Measurements from ENCODE around the gene ODAD3. TPM values are rescaled to one million over a fixed set of nuclear protein-coding genes. Genes with fewer than 3 reads are reported as not detected.

Gene ODAD3
- total RNA-seq, 4 donors from 2014 or later, result 0.44 to 1.1 (median 0.94) TPM; not detected in 1

DNA sequence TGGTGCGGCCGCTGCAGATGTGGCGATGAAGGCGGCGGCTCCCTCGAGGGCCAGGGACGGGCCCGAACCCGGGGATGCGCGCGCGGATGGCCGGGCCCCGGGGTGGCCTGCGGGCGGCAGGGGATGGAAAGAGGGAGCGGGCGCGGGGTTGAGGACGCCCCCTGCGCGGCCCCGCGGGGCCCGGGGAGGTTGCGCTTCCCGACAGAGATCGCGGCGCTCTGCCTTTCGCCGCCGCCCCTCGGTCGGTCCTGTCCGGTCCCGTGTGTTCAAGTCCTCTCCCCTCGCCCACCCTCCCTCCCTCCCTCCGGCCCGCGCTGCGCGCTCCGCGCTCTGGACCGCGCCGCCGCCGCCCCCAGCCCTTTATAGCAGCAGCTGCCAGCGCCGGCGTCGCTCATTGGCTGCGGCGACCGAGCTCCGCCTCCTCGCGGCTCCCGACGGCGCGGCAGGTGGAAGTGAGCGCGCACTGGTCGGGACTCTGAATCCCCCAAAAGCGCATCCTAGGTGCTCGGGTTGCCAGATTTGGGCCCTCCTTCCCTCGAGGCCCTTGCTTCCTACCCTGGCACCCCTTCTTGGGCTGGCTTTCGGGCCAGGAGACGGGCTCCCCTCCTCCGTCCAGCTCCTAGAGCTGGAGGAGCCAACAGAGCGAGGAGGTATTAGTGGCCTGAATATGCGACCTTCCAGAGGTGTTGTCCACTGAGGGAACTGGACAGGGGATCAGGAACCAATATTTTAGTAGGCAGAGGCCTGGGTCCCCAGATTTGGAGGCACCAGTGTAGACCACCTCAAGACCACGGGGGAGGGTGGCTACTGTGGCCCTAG lies 46.0 kb upstream of the ODAD3 start, which contains the start of gene ELAVL3:
TSS of gene ELAVL3 (minus strand) at position 332 of the 819 bp plus-strand sequence. CDS start 438 bp downstream, outside the sequence.
- DNase-seq (ENCODE audit: low spot score in 2 of 2), result no peak
- no peak within 1 kb of the TSS for H3K4me3 ChIP-seq (ENCODE audit: low read depth, poor library complexity, severe bottlenecking)
- intact Hi-C loops (cut with DNase I; ENCODE audit: low total_unique reads), result loop anchor here (10.0 kb wide), 1 partner anchor 196 kb away; no protein-coding TSS in a partner anchor
- 10 to 20% methylated on average over 9 to 29 of the region's 77 CpGs for WGBS, 2 donors
- TF ChIP-seq, protein P1, sequence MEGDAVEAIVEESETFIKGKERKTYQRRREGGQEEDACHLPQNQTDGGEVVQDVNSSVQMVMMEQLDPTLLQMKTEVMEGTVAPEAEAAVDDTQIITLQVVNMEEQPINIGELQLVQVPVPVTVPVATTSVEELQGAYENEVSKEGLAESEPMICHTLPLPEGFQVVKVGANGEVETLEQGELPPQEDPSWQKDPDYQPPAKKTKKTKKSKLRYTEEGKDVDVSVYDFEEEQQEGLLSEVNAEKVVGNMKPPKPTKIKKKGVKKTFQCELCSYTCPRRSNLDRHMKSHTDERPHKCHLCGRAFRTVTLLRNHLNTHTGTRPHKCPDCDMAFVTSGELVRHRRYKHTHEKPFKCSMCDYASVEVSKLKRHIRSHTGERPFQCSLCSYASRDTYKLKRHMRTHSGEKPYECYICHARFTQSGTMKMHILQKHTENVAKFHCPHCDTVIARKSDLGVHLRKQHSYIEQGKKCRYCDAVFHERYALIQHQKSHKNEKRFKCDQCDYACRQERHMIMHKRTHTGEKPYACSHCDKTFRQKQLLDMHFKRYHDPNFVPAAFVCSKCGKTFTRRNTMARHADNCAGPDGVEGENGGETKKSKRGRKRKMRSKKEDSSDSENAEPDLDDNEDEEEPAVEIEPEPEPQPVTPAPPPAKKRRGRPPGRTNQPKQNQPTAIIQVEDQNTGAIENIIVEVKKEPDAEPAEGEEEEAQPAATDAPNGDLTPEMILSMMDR (IDR thresholded peaks at IDR 0.05), result no peak
- no peak for TF ChIP-seq POLR2A (IDR thresholded peaks at IDR 0.05)

- no peak for TF ChIP-seq POLR2A (IDR thresholded peaks at IDR 0.05)
- TF ChIP-seq, protein P1 (IDR thresholded peaks at IDR 0.05), result no peak
- intact Hi-C loops (cut with DNase I; ENCODE audit: low total_unique reads), result loop anchor here (10.0 kb wide), 1 partner anchor 195 kb away; no protein-coding TSS in a partner anchor
- no peak overlapping the region for H3K4me3 ChIP-seq (ENCODE audit: low read depth, poor library complexity, severe bottlenecking)
- DNase-seq (ENCODE audit: low spot score in 2 of 2), result no peak
- WGBS, 2 donors, result 3 to 5% methylated on average over 6 to 44 of the region's 86 CpGs
Measured at GRCh38 chr19:11479898-11480714, 45.2 kb upstream of the ODAD3 start.

GRCh38 chr19:11479090-11479897 lies 44.4 kb upstream of the ODAD3 start:
- no peak for DNase-seq (ENCODE audit: low spot score in 2 of 2)
- TF ChIP-seq, protein P1 (IDR thresholded peaks at IDR 0.05), result no peak
- TF ChIP-seq POLR2A (IDR thresholded peaks at IDR 0.05), result no peak
- intact Hi-C loops (cut with DNase I; ENCODE audit: low total_unique reads), result no loop called here
- 28 to 35% methylated on average over 36 to 37 of the region's 62 CpGs for WGBS, 2 donors
- H3K4me3 ChIP-seq (ENCODE audit: low read depth, poor library complexity, severe bottlenecking), result no peak overlapping the region

DNA sequence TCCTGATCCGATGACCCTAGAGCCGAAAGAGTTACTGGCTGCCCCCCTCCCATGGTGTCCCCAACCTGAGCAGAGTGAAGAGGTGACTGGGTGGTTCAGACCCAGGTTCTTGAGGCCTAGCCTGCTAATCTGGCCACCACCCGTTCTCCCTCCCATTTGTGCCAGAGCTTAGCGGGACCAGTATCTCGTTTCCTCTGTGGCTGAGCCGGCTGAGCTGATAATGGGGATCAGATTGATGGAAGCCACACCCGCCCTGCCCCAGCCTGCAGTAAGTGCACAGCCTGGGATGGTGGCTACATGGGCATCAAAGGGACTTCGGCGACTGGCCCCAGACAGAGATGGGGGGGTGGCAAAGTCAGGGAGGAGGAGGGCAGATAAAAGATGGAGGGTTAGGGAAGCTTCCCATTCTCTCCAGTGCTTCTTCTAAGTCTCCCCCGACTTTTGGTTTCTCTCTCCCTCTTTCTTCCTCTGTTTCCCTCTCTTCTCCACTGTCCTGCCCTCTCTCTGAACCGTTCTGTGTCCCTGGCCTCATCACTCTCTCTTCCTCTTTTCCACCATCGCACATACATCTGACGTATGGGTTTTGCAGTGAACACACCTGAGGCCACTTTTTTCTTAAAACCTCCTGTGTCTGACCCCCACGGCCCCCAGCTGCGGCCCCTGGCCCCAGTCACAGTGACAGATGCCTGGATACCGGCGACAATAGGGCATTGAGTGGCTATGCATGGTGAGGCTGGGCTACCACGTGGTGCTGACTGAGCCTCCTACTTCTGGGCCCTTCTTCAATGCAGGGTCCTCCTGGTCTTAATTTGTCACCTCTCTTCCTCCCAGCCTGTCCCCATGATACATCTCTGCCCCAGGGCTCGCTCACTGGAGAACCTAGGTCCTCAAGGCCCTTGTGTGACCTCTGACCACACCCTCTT lies 43.5 kb upstream of the ODAD3 start:
- TF ChIP-seq POLR2A (IDR thresholded peaks at IDR 0.05), result no peak
- TF ChIP-seq, protein P1 (IDR thresholded peaks at IDR 0.05), result no peak
- H3K4me3 ChIP-seq (ENCODE audit: low read depth, poor library complexity, severe bottlenecking), result no peak overlapping the region
- no peak for DNase-seq (ENCODE audit: low spot score in 2 of 2)
- 56 to 68% methylated on average over 19 of the region's 19 CpGs for WGBS, 2 donors
- intact Hi-C loops (cut with DNase I; ENCODE audit: low total_unique reads), result no loop called here

All from lower leg skin (tissue), 4 donors.